ENCODE data around the gene FOXC2. TPM values are rescaled to one million over a fixed set of nuclear protein-coding genes. Genes with fewer than 3 reads are reported as not detected.

The FOXC2 gene
- total and polyA plus RNA-seq, 10 of the 15 experiments (the other 5 are each of a cell fraction or from before 2014, with no cell fraction given) = not detected

DNA sequence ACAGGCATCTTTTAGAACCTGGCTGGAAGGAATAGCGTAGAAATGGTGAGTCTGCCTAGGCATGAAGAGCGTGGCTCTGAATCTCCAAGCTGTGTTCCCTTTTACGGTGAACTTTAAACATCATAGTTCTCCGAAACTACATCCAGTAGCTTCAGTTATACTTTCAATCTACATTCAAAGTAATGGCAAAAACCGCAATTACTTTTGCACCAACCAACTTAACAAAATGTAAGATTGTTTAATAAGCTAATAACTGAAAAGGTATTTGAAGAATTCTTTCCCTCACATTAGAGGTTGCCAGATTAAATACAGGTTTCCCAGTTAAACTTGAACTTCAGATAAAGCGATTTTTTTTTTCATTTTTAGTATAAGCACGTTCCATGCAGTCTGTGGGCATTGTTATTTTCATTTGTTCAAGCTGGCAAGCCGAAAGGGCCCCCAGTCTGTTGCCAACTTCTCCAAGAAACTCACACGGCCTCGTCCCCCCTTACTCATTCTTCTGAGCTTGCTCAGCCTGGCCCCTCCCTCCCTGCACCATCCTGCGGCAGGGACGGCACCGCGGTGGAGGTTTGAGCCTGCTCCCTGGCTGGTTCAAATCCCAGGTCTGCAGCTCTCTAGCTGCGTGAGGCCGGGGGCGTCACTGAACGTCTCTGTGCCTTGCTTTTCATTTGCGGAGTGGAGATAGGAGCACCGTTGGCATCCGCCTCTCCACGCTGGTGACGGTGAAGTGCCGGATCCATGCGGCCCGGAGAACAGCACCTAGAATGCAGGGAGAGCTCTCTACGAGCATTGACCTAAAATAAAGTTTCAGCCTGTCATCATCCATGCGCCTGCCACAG is 8.1 kb upstream of the FOXC2 start:
- intact Hi-C loops (cut with micrococcal nuclease; ENCODE audit: unreplicated experiment) = no loop called here
- no TSS peak for BruUV-seq (replicated peaks)
- no peaks in the 10 kb centered on the region; the same call in 2 of the 3 replicates for H3K9me3 ChIP-seq (replicated peaks; ENCODE audit: control insufficient read depth, insufficient read depth, low read length)
- ATAC-seq (no peak), FAIRE-seq (no peak), DNase-seq (ENCODE audit: low read depth, low spot score) (no peak)
- ChIA-PET SMC1A (ENCODE audit: uncharacterized antibody, unreplicated experiment) (interaction anchor here (1.3 to 1.4 kb wide), 2 partner anchors 106 to 507 kb away, joined by 3 read pairs; no protein-coding TSS in a partner anchor), POLR2A (no interaction called here), RAD21 (ENCODE audit: unreplicated experiment) (interaction anchor here (1.7 kb wide), 1 partner anchor 504 kb away, joined by 6 read pairs; no protein-coding TSS in a partner anchor), CTCF (interaction anchor here (0.9 to 2.3 kb wide), 2 partner anchors 17 to 504 kb away, joined by 3 to 11 read pairs; no protein-coding TSS in a partner anchor)
- peaks cover 7% of the 10 kb centered on the region for H3K79me2 ChIP-seq (ENCODE audit: control insufficient read depth, insufficient read depth, low read length)
- H3K27ac ChIP-seq (ENCODE audit: control insufficient read depth, insufficient read depth) = no peak overlapping the region
- H2AFZ ChIP-seq (ENCODE audit: control insufficient read depth, low read depth, low read length) = no peak overlapping the region
- no peak overlapping the region for H3K9ac ChIP-seq (ENCODE audit: control insufficient read depth, insufficient read depth, low read length)
- whole genome bisulfite sequencing (ENCODE audit: insufficient coverage, insufficient replicate concordance, low lambda C conversion rate, missing lambda C conversion rate) = 55% methylated on average over 28 of the region's 28 CpGs
- in situ Hi-C loops (cut with MboI) = loop anchor here (10.0 kb wide), 1 partner anchor 836 kb away; the partner anchor contains the start of gene MAP1LC3B
- no peak overlapping the region for H3K4me2 ChIP-seq (ENCODE audit: control insufficient read depth, insufficient read depth)
- no peaks in the 10 kb centered on the region; the same call in 1 of the 2 replicates for H3K4me1 ChIP-seq (ENCODE audit: control insufficient read depth, insufficient read depth, low read length)
- no peaks in the 10 kb centered on the region for H3K36me3 ChIP-seq (ENCODE audit: control insufficient read depth in 2 of 2, insufficient read depth in 2 of 2, low read length in 1 of 2)
- no peak overlapping the region for H3K4me3 ChIP-seq
- no peaks in the 10 kb centered on the region for H3K27me3 ChIP-seq (replicated peaks in 1 of 2; ENCODE audit: control insufficient read depth in 2 of 2, insufficient read depth in 2 of 2, low read length in 1 of 2)
- H4K20me1 ChIP-seq (ENCODE audit: control insufficient read depth, insufficient read depth) = no peaks in the 10 kb centered on the region
- TF ChIP-seq MYC (IDR thresholded peaks at IDR 0.05; ENCODE audit: insufficient read depth, insufficient read length, insufficient replicate concordance, low read length, severe bottlenecking) (no peak), MEF2A (IDR thresholded peaks at IDR 0.05; ENCODE audit: insufficient read depth, low read depth, low read length) (no peak), SMAD1 (IDR thresholded peaks at IDR 0.05; ENCODE audit: low read depth, partially characterized antibody) (no peak), RB1 (IDR thresholded peaks at IDR 0.05; ENCODE audit: borderline replicate concordance) (no peak), ESRRA (IDR thresholded peaks at IDR 0.05; ENCODE audit: low read length) (no peak), TCF3 (IDR thresholded peaks at IDR 0.05; ENCODE audit: borderline replicate concordance, insufficient read depth, low read depth, low read length) (no peak)
- TF ChIP-seq, protein P1, sequence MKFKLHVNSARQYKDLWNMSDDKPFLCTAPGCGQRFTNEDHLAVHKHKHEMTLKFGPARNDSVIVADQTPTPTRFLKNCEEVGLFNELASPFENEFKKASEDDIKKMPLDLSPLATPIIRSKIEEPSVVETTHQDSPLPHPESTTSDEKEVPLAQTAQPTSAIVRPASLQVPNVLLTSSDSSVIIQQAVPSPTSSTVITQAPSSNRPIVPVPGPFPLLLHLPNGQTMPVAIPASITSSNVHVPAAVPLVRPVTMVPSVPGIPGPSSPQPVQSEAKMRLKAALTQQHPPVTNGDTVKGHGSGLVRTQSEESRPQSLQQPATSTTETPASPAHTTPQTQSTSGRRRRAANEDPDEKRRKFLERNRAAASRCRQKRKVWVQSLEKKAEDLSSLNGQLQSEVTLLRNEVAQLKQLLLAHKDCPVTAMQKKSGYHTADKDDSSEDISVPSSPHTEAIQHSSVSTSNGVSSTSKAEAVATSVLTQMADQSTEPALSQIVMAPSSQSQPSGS (IDR thresholded peaks at IDR 0.05; ENCODE audit: low read length) = no peak
- TF ChIP-seq, protein P2, sequence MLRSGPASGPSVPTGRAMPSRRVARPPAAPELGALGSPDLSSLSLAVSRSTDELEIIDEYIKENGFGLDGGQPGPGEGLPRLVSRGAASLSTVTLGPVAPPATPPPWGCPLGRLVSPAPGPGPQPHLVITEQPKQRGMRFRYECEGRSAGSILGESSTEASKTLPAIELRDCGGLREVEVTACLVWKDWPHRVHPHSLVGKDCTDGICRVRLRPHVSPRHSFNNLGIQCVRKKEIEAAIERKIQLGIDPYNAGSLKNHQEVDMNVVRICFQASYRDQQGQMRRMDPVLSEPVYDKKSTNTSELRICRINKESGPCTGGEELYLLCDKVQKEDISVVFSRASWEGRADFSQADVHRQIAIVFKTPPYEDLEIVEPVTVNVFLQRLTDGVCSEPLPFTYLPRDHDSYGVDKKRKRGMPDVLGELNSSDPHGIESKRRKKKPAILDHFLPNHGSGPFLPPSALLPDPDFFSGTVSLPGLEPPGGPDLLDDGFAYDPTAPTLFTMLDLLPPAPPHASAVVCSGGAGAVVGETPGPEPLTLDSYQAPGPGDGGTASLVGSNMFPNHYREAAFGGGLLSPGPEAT (IDR thresholded peaks at IDR 0.05; ENCODE audit: low read depth) = no peak
- TF ChIP-seq, protein P3, sequence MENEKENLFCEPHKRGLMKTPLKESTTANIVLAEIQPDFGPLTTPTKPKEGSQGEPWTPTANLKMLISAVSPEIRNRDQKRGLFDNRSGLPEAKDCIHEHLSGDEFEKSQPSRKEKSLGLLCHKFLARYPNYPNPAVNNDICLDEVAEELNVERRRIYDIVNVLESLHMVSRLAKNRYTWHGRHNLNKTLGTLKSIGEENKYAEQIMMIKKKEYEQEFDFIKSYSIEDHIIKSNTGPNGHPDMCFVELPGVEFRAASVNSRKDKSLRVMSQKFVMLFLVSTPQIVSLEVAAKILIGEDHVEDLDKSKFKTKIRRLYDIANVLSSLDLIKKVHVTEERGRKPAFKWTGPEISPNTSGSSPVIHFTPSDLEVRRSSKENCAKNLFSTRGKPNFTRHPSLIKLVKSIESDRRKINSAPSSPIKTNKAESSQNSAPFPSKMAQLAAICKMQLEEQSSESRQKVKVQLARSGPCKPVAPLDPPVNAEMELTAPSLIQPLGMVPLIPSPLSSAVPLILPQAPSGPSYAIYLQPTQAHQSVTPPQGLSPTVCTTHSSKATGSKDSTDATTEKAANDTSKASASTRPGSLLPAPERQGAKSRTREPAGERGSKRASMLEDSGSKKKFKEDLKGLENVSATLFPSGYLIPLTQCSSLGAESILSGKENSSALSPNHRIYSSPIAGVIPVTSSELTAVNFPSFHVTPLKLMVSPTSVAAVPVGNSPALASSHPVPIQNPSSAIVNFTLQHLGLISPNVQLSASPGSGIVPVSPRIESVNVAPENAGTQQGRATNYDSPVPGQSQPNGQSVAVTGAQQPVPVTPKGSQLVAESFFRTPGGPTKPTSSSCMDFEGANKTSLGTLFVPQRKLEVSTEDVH (IDR thresholded peaks at IDR 0.05; ENCODE audit: low read depth, partially characterized antibody) = no peak
- TF ChIP-seq, protein P4, sequence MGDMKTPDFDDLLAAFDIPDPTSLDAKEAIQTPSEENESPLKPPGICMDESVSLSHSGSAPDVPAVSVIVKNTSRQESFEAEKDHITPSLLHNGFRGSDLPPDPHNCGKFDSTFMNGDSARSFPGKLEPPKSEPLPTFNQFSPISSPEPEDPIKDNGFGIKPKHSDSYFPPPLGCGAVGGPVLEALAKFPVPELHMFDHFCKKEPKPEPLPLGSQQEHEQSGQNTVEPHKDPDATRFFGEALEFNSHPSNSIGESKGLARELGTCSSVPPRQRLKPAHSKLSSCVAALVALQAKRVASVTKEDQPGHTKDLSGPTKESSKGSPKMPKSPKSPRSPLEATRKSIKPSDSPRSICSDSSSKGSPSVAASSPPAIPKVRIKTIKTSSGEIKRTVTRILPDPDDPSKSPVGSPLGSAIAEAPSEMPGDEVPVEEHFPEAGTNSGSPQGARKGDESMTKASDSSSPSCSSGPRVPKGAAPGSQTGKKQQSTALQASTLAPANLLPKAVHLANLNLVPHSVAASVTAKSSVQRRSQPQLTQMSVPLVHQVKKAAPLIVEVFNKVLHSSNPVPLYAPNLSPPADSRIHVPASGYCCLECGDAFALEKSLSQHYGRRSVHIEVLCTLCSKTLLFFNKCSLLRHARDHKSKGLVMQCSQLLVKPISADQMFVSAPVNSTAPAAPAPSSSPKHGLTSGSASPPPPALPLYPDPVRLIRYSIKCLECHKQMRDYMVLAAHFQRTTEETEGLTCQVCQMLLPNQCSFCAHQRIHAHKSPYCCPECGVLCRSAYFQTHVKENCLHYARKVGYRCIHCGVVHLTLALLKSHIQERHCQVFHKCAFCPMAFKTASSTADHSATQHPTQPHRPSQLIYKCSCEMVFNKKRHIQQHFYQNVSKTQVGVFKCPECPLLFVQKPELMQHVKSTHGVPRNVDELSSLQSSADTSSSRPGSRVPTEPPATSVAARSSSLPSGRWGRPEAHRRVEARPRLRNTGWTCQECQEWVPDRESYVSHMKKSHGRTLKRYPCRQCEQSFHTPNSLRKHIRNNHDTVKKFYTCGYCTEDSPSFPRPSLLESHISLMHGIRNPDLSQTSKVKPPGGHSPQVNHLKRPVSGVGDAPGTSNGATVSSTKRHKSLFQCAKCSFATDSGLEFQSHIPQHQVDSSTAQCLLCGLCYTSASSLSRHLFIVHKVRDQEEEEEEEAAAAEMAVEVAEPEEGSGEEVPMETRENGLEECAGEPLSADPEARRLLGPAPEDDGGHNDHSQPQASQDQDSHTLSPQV (IDR thresholded peaks at IDR 0.05) = no peak
- TF ChIP-seq, protein P5, sequence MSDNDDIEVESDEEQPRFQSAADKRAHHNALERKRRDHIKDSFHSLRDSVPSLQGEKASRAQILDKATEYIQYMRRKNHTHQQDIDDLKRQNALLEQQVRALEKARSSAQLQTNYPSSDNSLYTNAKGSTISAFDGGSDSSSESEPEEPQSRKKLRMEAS (IDR thresholded peaks at IDR 0.05; ENCODE audit: low read depth, low read length) = no peak
